ENCODE results near the gene DDHD1.
"Not testable (repeated sequence)": the region's sequence is repeated elsewhere in the genome, so short reads cannot be mapped to it uniquely, and the experiment has no call there.

Gene DDHD1

DNA sequence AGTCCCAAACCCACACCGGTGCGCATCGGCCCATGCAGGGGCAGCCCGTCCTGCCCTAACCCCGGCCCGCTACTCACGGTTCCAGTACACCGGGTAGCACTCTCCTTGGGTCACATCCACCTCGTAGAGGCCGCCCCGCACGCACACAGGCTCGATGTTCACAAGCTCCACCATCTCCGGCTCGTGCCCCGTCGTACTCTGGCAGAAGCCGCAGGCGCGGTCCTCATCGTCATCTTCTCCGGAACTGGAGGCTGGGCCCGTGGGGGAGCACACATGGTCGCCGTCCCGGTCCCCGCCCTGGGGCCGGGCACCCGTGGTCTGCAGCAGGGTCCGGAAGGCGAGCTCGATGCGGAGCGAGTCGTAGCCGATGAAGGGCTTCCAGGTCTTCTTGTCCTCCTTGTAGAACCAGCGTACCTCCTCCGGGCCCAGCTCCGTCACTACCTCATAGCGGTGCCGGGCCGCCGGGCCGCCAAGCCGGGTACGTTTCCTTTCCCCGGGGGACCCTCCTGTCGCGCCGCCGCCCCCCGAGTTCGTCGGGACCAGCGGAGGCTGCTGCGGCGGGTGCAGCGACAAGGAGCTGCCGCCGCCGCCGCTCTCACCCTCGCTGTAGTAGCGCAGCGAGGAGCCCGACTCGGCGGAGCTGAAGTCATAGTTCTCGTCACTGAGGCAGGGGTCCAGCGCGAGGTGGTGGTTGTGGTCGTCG lies 788 bp downstream of the DDHD1 start:
- peak; percentile 51 for DNase-seq (ENCODE audit: low read depth)

DNA sequence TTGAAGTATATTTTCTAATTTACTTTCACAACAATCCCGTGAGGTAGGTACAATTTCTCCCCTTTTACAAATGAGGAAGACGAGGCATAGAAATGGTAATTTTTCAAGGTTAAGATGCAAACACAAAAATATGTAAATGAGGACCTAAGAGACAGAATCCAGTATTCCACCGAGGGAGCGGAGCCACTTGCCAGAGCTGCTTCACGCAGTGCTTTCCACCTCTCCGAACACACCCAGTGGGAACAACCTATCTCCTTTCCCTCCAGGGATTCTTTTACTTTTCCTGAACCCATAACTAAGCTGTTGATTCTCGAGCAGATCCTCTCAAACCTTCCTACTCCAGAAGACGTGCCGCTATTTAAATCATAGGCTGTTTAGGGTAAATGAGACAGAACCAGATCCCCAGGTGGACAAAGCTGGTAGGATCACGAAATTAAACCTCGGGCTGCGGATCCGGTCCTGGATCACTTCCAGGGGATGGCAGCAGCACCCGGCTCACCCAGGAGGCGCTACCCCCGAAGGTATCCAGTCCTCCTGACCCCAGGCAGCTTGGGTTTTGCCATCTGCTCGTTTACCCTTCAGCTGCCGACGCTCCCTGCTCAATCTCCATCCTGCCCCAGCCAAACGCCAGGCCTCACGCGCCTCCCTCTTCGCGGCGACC lies 1.5 kb downstream of the DDHD1 start:
- peak; percentile 17 for DNase-seq (ENCODE audit: low read depth)

DNA sequence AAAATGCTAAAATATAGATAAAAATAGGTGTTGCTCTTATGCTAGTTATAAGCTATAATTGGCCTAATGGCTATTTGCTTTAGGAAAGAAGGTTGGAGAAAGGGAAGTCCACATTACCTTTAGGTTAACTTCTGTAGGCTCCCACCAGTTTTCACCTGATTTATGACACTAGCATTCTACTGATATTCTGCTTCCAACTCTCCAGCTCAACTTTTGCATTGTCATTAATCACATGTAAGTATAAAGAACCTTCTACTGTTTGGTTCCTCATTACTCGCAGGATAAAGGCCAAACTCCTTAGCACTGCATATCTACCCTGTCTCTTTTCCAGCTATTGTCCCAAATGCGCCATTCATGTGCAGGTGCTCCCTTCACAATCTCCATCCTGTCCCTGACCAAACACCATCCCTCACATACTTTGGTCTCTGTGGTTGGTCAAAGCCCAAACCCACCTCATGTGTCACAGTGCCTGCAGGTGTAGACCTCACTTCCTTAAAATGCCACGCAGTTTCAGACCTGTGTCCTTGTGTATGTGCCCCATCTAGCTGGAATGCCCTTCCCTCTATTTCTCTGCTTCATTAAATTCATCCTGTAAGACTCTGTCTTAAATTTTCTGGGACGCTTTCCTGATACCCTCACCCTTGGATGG lies 3.3 kb downstream of the DDHD1 start:
- DNase-seq (ENCODE audit: low read depth), result no peak

DNA sequence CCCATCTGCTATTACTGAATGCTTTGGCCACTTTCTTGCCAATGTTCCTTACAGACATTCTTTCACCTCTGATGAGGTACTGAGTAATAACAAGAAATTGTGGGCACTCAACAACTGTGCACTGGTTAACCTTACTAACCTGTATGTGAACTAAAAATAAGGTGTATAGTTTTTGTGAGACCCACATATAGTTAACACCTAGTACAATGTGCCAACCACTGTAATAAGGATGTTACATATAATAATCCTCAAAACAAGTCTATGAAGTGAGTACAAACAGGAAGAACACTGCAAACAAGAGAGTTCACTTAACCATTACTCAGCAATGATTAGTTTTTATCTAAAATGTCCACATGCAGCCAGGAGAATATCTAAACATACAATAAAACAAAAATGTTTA lies 4.5 kb downstream of the DDHD1 start:
- DNase-seq (ENCODE audit: low read depth), result no peak

DNA sequence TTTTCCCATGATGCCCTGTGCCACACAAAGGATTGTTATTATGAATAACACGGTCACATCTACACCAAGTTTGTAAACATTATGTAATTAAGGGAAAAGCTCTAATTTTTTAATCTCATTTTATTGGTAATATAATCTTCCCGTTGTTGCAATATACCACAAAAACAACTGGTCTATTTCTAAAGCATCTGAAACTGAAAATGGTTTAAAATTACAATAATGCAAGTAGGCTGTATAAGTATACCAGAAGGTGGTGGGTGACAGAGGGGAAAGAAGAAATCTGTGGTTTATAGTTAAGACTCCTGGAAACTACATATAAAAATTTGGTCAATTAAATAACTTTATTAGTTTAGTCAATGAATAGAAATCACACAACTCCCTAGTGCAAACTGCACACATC lies 5.2 kb downstream of the DDHD1 start:
- no peak for DNase-seq (ENCODE audit: low read depth)

DNA sequence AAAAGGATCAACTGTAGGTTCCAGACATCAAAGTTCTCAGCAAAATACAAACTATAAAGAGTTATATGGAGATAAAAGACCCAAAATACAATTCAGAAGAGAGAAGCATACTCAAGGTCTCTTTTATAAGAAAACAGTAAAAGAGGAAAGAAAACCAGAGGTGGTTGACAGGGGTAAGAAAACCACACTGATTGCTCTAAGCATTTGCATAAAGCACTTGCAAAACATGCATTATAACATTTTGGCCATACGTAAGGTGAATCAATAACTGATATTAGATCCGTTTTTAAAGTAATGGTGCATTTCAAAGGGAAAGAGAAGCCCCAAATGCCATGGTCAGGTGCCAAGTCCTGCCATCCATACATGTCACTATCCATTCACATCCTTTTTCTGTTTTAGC lies 5.9 kb downstream of the DDHD1 start:
- DNase-seq (ENCODE audit: low read depth), result no peak

DNA sequence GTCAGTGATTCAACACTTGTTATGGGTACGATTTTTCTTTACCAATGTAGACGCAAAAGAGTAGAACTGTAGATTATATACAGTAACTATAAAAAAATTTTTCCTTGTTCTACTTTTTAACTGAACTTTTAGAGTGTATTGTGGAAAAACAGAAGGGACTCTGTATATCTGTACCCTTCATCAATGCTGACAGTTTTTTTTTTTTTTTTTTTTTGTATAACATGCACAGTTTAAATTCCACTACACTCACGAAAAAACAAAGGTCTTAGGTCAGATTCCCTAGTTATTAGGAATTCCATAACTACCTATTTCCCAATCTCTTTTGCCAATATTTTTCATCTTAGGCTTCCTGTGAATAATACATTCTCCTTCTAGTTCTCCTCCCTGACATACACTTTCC lies 6.4 kb downstream of the DDHD1 start:
- no peak for DNase-seq (ENCODE audit: low read depth)

DNA sequence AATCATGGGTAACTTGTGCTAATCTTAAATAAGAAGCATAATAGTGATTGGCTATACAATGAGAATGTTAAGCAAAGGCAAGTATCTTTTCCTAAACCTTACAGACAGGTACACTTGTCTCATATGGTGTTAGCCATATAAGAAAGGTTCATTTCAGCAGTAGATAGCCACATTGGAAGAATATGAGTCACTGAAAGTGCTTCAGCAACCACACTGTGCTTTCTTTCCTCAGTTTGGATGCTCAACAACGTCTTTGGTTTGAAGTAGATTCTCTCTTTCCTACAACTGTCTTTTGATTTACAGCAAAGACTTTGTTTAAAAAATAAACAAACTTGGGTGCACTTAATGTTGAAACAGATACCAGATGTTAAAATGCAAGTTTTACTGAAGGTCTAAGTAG lies 8.9 kb downstream of the DDHD1 start:
- no peak for DNase-seq (ENCODE audit: low read depth)

DNA sequence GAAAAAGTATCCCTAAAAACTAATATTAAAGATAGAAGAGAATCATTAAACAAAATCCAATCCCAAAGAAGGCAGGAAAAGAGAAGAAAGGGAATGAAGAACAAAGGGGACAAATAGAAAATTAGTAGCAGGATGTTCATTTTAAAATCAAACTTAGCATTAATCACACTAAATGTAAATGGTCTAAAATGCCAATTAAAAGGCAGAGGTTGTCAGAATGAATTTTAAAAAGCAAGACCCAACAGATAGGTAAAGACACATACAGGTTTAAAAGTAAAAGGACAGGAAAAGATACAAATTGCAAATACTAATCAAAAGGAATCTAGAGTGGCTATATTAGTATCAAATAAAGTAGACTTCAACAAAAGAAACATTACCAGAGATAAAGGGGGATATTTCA lies 12.5 kb downstream of the DDHD1 start:
- DNase-seq (ENCODE audit: low read depth), result no peak

DNA sequence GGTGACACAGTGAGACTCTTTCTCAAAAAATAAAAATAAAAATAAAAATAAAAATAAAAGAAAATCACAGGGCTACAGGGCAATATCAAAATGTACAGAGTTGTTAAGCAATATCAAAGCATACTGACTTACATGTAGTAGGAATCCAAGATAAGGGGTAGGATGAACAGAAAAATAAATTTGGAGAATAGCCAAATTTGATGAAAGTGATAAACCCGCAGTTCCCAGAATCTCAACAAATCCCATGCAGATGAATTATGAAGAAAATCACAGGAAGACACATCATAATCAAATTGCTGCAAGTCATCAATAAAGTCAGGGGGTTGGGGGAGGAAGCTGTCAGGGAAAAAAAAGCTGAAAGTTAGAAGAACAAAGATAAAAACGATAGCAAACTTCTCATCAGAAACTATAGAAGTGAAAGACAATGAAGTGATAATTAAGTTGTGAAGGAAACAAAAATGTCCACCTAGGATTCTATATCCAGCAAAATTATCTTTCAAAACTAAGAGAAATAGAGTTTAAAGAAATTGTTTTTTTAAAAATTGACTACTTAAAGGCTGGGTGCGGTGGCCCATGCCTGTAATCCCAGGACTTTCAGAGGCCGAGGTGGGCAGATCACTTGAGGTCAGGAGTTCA lies 15.4 kb downstream of the DDHD1 start:
- no peak for DNase-seq (ENCODE audit: low read depth)

DNA sequence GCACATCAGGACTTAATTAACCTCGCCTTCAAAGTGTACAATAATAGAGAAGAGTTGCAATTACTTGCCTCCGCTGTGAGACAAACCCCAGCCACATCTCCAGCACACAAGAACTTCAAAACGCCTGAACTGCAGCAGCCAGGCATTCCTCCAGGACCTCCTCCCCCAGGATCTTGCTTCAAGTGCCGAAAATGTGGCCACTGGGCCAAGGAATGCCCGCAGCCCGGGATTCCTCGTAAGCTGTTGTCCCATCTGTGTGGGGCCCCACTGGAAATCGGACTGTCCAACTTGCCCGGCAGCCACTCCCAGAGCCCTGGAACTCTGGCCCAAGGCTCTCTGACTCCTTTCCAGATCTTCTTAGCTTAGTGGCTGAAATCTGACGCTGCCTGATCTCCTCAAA lies 22.6 kb downstream of the DDHD1 start:
- not testable (repeated sequence) for DNase-seq (ENCODE audit: low read depth)

DNA sequence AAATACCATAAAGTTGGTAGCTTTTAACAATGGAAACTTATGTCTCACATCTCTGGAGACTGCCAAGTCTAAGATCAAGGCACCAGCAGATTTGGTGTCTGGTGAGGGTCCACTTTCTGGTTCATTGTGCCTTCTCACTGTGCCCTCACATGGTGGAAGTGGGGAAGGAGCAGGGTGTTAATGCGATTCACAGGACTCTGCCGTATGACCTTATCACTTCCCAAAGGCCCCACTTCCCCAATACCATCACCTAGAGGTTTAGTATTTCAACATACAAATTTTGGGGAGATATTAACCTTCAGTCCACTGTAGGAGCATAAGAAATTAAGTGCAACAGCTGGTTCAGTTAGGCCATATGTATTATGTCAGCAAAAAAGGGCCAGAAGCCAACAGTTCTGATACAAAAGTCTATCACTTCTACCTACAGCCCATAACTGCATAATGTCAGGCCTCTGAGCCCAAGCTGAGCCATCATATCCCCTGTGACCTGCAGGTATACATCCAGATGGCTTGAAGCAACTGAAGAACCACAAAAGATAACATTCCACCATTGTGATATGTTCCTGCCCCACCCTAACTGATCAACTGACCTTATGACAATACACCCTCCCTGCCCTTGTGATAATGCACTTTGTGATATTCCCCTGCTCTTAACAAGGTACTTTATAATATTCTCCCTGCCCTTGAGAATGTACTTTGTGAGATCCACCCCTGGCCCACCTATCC lies 24.7 kb downstream of the DDHD1 start:
- DNase-seq (ENCODE audit: low read depth), result no peak

DNA sequence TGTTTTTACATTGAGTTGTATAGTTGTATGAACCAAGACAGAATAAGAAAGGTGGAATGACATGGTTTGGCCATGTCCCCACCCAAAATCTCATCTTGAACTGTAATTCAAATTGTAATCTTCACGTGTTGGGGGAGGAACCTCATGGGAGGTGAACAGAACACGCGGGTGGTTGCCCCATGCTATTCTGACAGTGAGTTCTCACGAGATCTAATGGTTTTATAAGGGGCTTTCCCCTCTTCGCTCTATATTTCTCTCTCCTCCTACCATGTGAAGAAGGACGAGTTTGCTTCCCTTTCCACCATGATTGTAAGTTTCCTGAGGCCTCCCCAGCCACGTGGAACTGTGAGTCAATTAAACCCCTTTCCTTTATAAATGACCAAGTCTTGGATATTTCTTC lies 25.3 kb downstream of the DDHD1 start:
- DNase-seq (ENCODE audit: low read depth), result no peak

DNA sequence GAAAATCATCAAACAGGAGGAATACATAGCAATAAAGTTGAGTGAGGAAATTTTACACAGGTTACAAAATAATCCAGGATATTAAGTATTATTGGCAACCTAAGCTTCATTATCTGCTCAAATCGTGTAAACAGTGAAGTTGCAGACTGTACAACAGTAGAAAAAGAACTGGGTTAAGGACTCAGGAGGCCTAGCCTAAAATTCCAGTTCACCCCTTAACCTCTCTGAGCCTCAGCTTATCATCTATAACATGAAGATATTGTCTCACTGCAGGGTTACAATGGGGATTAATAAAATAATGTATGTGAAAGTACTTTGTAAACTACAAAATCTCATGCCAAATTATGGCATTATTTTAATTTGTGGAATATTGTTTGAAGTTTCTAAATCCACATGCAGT lies 26.0 kb downstream of the DDHD1 start:
- no peak for DNase-seq (ENCODE audit: low read depth)

DNA sequence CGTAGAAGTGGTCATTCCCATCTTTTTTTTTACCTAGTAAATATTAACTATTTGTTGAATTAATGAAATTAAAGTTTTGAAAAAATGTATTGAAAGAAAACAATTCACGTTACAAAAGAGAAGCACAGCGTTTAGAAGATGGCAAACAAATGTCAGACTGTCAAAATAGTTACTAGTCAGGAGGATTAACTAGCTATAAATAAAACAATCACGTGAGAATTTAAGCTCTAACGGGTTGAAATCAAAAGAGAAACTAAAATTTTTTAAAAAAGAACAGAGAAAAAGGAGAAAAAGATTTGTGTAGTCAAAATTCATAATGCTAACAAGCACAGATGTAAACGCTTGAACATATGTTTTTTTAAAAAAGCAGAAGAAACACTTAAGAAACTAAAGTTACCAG lies 26.4 kb downstream of the DDHD1 start:
- no peak for DNase-seq (ENCODE audit: low read depth)

DNA sequence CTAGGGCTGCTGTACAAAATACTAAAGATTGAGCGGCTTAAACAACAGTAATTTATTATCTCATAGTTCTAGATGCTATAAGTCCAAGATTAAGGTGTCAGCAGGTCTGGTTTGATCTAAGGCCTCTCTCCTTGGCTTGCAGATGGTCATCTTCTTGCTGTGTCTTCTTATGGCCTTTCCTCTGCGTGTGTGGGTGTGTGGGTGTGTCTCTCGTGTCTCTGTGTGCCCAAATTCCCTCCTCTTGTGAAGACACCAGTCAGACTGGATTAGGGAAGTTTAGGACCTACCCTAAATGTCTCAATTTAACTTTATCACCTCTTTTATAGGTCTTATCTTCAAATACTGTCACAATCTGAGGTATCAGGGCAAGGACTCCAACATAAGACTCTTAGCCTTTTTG lies 28.3 kb downstream of the DDHD1 start:
- DNase-seq (ENCODE audit: low read depth), result no peak

DNA sequence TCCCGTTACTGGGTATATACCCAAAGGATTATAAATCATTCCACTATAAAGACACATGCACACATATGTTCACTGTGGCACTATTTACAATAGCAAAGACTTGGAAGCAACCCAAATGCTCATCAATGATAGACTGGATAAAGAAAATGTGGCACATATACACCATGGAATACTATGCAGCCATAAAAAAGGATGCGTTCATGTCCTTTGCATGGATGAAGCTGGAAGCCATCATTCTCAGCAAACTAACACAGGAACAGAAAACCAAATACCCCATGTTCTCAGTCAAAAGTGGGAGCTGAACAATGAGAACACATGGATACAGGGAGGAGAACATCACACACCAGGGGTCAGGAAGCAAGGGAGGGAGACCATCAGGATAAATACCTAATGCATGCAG lies 31.7 kb downstream of the DDHD1 start:
- DNase-seq (ENCODE audit: low read depth), result not testable (repeated sequence)

DNA sequence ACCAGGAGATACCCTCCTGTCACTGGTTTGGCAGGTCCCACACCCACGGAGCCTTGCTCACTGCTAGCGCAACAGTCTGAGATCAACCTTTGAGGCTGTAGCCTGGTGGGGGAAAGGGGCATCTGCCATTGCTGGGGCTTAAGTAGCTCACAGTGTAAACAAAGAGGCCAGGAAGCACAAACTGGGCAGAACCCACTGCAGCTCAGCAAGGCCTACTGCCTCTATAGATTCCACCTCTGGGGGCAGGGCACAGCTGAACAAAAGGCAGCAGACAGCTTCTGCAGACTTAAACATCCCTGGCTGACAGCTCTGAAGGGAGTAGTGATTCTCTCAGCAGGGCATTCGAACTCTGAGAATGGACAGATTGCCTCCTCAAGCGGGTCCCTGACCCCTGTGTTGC lies 35.6 kb downstream of the DDHD1 start:
- not testable (repeated sequence) for DNase-seq (ENCODE audit: low read depth)

DNA sequence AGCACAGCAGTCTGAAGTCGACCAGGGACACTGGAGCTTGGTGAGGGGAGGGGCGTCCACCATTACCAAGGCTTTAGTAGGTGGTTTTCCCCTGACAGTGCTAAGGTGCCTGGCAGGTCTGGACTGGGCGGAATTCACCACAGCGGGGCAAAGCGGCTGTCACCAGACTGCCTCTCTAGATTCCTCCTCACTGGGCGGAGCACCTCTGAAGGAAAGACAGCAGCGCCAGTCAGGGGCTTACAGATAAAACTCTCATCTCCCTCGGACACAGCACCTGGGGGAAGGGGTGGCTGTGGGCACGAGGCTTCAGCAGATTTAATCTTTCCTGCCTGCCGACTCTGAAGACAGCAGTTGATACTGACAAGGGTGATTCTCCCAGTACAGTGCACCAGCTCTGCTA lies 39.1 kb downstream of the DDHD1 start:
- DNase-seq (ENCODE audit: low read depth), result no peak

DNA sequence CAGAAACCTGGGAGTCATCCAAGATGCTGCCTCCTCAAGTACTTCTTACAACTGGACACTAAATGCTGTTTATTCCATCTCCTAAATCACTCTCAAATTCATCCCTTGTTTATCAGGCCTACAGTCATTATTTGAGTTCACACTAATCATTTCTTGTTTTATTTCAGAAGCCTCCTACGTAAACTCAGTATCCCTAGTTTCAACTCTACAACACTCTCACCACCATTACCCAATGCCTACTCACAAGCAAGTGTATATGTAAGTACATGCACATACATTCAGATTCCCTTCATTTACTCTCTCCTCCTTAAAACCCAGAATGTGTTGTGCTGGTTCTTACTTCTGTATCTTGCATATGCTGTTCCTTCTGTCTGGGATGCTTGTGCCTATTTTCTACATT lies 43.0 kb downstream of the DDHD1 start:
- DNase-seq (ENCODE audit: low read depth), result no peak

DNA sequence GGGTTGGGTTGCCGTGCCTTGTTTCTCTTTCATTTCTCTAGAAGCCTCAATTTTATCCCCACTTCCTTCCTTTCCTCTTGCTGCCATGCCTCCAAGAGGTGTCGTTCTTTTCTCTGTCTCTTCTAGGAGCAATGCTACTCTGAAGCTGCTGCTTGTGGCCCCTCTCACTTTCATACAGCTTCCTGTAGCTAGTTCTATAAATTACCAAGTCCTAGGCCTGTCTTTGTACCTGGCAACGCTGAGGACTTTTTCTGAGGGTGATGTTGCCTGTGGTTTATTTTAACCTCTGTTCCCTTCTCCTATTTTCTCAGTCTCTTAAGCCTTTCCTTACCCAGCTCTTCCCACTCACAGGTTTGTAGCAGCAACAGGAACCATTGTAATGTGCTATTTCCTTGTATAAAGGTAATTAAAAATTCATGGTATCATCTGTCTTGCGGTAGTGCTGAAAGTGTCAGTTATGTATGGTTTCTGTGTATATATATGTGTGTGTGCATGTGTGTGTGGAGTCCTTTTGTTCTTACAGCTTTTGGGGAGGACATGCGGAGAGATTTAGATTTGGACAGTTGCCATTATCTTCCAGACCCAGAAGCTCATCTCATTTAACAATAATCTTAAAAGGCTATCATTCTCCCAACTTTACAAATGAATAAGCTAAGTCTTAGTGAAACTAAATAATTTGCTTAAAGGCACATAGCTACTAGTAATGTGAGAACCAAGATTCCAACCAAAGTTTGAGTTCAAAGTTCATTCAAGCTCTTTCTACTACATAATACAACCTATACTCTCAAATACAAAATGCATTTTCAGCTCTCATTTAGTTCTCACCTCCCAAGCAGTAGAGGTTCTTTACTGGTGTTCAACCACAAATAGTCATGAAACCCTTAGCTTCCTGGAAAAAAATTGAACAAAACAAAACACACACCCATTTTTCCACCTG lies 43.8 kb downstream of the DDHD1 start:
- DNase-seq (ENCODE audit: low read depth), result peak; percentile 43
